Spleen (tissue), 7 donors: Measurements from ENCODE around the gene VWC2.

Experiments
- POLR2A ChIP-seq, 3 donors: fragments of 450-650 bp; IDR thresholded peaks; one replicate each; pipeline ENCODE4 v1.5.1; 2017; ENCODE audit warnings: antibody characterized with exemption in 3 of 3, mild to moderate bottlenecking in 1 of 3
- POLR2AphosphoS5 ChIP-seq, 3 donors: sonication (generic); formaldehyde crosslinking; IDR thresholded peaks; one replicate each; pipeline ENCODE4 v1.5.1; 2017; ENCODE audit warnings: antibody characterized with exemption in 3 of 3
- TF ChIP-seq, protein P1 (sequence below), 11 experiments: fragments of 200-600 bp in 7 of 11; fragments of 450-650 bp in 4 of 11; sonication (generic) in 4 of 11; IDR thresholded peaks in 8 of 11; conservative IDR thresholded peaks in 3 of 11; 1 replicate in 7 of 11; 2 replicates in 4 of 11; pipeline versions ENCODE4 v1.4.0 to v1.8.0; 2016 to 2021; ENCODE audit warnings: antibody characterized with exemption in 11 of 11, inconsistent platforms in 4 of 11, mild to moderate bottlenecking in 1 of 11
- donor health status: DM: no; HTN: no; CAD: no; lungs with moderate emphysema.
- donor health status: DM: no; HTN: no; CAD: no.
- donor health status: DM: no; HTN: no; CAD: no.

DNA sequence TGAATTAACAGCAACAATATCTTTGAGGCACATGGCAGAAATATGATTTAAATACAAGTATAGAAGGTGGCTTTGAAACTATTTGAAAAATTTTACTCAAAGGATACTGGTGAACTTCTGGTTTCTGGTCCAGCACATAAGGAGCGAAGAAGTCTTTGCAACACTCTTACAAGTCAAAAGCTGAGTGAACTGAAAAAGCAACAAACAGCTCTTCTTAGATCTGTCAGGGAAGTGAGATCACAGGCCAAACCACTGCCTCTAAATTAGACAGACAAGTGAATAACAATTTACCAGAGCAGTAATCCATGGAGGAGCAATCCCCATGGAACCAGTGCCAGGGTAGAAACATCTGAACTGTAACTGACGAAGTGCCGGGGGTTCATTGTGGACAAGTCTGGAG is 9.6 kb upstream of the VWC2 start:
- TF ChIP-seq, protein P1, sequence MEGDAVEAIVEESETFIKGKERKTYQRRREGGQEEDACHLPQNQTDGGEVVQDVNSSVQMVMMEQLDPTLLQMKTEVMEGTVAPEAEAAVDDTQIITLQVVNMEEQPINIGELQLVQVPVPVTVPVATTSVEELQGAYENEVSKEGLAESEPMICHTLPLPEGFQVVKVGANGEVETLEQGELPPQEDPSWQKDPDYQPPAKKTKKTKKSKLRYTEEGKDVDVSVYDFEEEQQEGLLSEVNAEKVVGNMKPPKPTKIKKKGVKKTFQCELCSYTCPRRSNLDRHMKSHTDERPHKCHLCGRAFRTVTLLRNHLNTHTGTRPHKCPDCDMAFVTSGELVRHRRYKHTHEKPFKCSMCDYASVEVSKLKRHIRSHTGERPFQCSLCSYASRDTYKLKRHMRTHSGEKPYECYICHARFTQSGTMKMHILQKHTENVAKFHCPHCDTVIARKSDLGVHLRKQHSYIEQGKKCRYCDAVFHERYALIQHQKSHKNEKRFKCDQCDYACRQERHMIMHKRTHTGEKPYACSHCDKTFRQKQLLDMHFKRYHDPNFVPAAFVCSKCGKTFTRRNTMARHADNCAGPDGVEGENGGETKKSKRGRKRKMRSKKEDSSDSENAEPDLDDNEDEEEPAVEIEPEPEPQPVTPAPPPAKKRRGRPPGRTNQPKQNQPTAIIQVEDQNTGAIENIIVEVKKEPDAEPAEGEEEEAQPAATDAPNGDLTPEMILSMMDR (IDR thresholded peaks at IDR 0.05 in 8 of 11, conservative IDR thresholded peaks at IDR 0.05 in 3 of 11) = no peak
- TF ChIP-seq POLR2A (IDR thresholded peaks at IDR 0.05) (no peak), POLR2AphosphoS5 (IDR thresholded peaks at IDR 0.05) (no peak)
